Psoas muscle (tissue), 8 donors: ENCODE measurements around the gene CLIP2. TPM values are rescaled to one million over a fixed set of nuclear protein-coding genes. Genes with fewer than 3 reads are reported as not detected.
"Not testable (repeated sequence)": the region's sequence is repeated elsewhere in the genome, so short reads cannot be mapped to it uniquely, and the experiment has no call there.

Source experiments
- ATAC-seq, 4 donors: fragments of 200-7000 bp; cut with Tn5 transposase; one replicate each; pipeline ENCODE4 v1.9.1; 2020; ENCODE audit warnings: moderate library complexity in 3 of 4, mild to moderate bottlenecking in 2 of 4
- DNase-seq, 2 donors: peaks; one replicate each; pipeline ENCODE4 v3.0.0-alpha.2; 2020
- H3K27ac ChIP-seq: fragments of 200-600 bp; one replicate; pipeline ENCODE4 v1.8.0; 2022
- H3K27me3 ChIP-seq, 3 donors: fragments of 200-600 bp in 1 of 3; one replicate each; pipeline versions ENCODE4 v1.6.1 to v1.8.0; 2013 to 2022; ENCODE audit warnings: low read length in 2 of 3, mild to moderate bottlenecking in 2 of 3, moderate library complexity in 1 of 3; ENCODE audit not compliant: insufficient read depth in 3 of 3
- H3K36me3 ChIP-seq, 2 donors: fragments of 200-600 bp in 1 of 2; one replicate each; pipeline versions ENCODE4 v1.6.1 to v1.8.0; 2013 to 2022; ENCODE audit warnings: low read depth in 1 of 2, mild to moderate bottlenecking in 1 of 2, moderate library complexity in 1 of 2; ENCODE audit not compliant: insufficient read depth in 1 of 2
- H3K4me1 ChIP-seq: fragments of 200-600 bp; one replicate; pipeline ENCODE4 v1.8.0; 2022
- H3K4me3 ChIP-seq: fragments of 200-600 bp; one replicate; pipeline ENCODE4 v1.8.0; 2022; ENCODE audit warnings: mild to moderate bottlenecking
- H3K9me3 ChIP-seq: fragments of 200-600 bp; one replicate; pipeline ENCODE4 v1.8.0; 2022
- WGBS, 3 donors: extraction: QIAGEN DNeasy Blood & Tissue Kit; methylation state at CpG; one replicate each; pipeline versions ENCODE4 v1.1.6 to v1.1.7; 2013; 5-methylcytosine and 5-hydroxymethylcytosine counted together
- intact Hi-C, 2 donors: fragments of 100-400 bp; cut with DNase I; formaldehyde crosslinking; loops; one replicate each; pipeline versions ENCODE4 v1.11.0 to v1.14.2; 2022
- polyA plus RNA-seq, 3 donors: library from polyadenylated mRNA; stranded (reverse); fragments of 200-250 nt; gene quantifications; one replicate each; pipeline ENCODE4 v1.2.3, GENCODE V29; 2013
- total RNA-seq, 4 donors: library from RNA; stranded (reverse); fragmentation: NEBNext Ultra II Directional in 2 of 4; extraction: Animal tissue kit (Norgen Biotek cat#: 25700) in 2 of 4; gene quantifications; one replicate each; pipeline versions ENCODE4 v1.2.1 to v1.2.4, GENCODE V29; 2021 to 2023
- TF ChIP-seq, protein P1 (sequence below): fragments of 200-600 bp; IDR thresholded peaks from one replicate; pipeline ENCODE4 v1.8.0; 2022; ENCODE audit warnings: antibody characterized with exemption
- donor health status: healthy with polysubstance abuse.
- donor health status: DM: no; HTN: no; CAD: no; lungs with moderate emphysema.
- donor health status: Bipolar disorder and iron deficiency.
- donor health status: healthy.
- donor health status: DM: yes; HTN: yes; CAD: no.
- donor health status: DM: no; HTN: no; CAD: no.
- donor health status: DM: no; HTN: no; CAD: no.
- donor health status: DM: yes; HTN: yes; CAD: no.

CLIP2 gene
- total and polyA plus RNA-seq, 7 donors, result 1.5 to 4.3 (median 2.2) TPM

DNA sequence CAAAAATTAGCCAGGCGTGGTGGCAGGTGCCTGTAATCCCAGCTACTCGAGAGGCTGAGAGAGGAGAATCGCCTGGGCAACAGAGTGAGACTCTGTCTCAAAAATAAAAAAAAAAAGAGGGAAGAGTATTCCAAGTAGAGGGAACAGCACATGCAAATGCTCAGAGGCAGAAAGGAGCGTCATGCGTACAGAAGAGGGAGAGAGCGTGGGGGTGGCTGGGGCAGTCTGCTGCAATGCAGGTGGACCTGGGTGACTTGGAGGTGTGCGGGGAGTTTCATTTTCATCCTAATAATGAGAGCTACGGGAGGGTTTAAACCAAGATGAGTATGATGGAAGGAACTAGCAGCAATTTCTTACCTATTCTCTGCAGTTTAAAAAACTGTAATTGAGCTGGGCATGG, 28.8 kb downstream of the CLIP2 start:
- Histone ChIP-seq H3K4me3 (no peak overlapping the region), H3K4me1 (no peaks in the 10 kb centered on the region), H3K27me3 (peaks cover 0 to 3% (median 0%) of the 10 kb centered on the region in 3 donors), H3K27ac (no peak overlapping the region), H3K9me3 (no peaks in the 10 kb centered on the region), H3K36me3 (no peaks in the 10 kb centered on the region)
- TF ChIP-seq, protein P1, sequence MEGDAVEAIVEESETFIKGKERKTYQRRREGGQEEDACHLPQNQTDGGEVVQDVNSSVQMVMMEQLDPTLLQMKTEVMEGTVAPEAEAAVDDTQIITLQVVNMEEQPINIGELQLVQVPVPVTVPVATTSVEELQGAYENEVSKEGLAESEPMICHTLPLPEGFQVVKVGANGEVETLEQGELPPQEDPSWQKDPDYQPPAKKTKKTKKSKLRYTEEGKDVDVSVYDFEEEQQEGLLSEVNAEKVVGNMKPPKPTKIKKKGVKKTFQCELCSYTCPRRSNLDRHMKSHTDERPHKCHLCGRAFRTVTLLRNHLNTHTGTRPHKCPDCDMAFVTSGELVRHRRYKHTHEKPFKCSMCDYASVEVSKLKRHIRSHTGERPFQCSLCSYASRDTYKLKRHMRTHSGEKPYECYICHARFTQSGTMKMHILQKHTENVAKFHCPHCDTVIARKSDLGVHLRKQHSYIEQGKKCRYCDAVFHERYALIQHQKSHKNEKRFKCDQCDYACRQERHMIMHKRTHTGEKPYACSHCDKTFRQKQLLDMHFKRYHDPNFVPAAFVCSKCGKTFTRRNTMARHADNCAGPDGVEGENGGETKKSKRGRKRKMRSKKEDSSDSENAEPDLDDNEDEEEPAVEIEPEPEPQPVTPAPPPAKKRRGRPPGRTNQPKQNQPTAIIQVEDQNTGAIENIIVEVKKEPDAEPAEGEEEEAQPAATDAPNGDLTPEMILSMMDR, result no peak
- ATAC-seq (no peak), DNase-seq (no peak)
- intact Hi-C loops, result loop anchor here in 1 of 2 donors (5.0 kb wide), 1 partner anchor 49 kb away; no protein-coding TSS in a partner anchor
- 92 to 93% (median 93%) methylated on average over 8 of the region's 8 CpGs for WGBS, 3 donors

DNA sequence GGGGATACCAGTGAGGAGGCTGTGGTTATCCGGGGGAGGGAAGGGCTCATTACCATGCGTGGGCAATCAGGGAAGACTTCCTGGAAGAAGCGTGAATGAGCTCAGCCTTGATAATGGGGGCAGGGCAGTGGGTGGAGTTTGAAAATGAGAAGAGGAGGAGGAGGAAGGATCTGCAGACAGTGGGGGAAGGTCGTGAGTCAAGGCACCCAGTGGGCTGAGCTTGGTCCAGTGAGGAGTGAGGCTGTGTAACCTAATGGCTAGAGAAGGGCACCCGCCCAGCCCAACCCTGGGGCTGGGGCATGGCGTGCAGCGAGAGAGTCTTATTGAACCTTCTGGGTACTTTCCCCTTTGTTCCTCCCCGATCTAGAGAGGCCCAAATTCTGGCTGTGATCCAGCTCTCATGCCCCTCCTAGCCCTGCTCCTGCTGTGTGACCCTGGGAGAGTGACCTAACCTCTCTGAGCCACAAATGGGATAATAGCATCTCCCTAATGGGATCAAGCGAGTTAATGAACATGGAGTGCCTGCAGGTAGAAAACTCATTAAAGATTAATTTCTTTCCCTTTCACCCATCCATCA, 31.5 kb downstream of the CLIP2 start:
- Histone ChIP-seq H3K4me1 (no peaks in the 10 kb centered on the region), H3K36me3 (no peaks in the 10 kb centered on the region), H3K4me3 (no peak overlapping the region), H3K27ac (no peak overlapping the region), H3K27me3 (peaks cover 0 to 3% (median 0%) of the 10 kb centered on the region in 3 donors), H3K9me3 (no peaks in the 10 kb centered on the region)
- no peak for ATAC-seq
- WGBS, 3 donors, result 70 to 83% (median 80%) methylated on average over 7 to 9 of the region's 9 CpGs
- DNase-seq, result no peak
- intact Hi-C loops, result no loop called here
- TF ChIP-seq, protein P1, result no peak

DNA sequence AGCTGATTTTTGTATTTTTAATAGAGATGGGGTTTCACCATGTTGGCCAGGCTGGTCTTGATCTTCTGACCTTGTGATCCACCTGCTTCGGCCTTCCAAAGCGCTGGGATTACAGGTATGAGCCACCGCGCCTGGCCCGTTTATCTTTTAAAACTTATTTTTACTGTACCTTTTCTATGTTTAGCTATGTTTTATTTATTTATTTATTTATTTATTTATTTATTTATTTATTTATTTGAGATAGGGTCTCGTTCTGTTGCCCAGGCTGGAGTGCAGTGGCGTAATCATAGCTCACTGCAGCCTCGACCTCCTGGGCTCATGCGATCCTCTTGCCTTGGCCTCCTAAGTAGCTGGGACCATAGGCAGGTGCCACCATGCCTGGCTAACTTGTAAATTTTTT, 33.7 kb downstream of the CLIP2 start:
- WGBS, 3 donors, result 95 to 99% (median 97%) methylated on average over 9 of the region's 9 CpGs
- H3K4me1 ChIP-seq, H3K36me3 ChIP-seq, DNase-seq, H3K27ac ChIP-seq, intact Hi-C loops, H3K9me3 ChIP-seq, H3K27me3 ChIP-seq, ATAC-seq, H3K4me3 ChIP-seq: not testable (repeated sequence)

DNA sequence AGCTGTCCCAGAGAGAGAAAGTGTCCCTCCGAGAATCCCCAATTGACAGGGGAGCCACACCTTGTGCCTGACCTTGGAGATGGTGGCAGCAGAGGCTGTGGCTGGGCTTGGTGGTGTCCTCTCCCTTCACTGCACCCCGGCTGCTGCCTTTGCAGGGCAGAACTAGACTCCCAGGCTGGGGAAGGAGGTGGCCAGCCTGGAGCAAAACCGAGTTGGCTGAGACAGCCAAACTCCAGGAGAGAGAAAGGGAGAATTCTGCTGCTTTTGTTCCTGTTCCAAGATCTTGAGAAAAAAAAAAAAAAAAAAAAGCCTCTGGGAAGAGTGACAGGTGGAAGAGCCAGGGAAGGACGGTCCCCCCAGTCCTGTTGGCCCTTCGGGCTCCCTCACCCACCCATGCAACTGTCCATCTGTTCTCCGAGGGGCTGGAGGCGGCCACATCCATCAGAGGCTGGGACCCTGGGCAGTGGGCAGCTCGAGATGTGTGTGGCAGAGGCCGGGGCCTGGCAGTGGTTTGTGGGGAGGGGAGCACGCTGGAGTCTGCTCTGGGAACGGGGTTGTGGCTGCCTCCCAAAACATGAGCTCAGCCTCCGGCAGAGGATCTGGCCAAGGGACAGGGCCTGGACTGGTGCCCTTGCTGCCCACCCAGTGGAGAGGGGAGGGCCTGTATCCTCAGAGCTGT, 35.5 kb downstream of the CLIP2 start:
- Histone ChIP-seq H3K4me1 (no peaks in the 10 kb centered on the region), H3K27me3 (no peaks in the 10 kb centered on the region), H3K36me3 (no peaks in the 10 kb centered on the region), H3K9me3 (no peaks in the 10 kb centered on the region), H3K4me3 (no peak overlapping the region), H3K27ac (no peak overlapping the region)
- intact Hi-C loops, result no loop called here
- 35 to 49% (median 40%) methylated on average over 12 of the region's 12 CpGs for WGBS, 3 donors
- no peak for DNase-seq
- ATAC-seq, result no peak
- TF ChIP-seq, protein P1, result no peak

DNA sequence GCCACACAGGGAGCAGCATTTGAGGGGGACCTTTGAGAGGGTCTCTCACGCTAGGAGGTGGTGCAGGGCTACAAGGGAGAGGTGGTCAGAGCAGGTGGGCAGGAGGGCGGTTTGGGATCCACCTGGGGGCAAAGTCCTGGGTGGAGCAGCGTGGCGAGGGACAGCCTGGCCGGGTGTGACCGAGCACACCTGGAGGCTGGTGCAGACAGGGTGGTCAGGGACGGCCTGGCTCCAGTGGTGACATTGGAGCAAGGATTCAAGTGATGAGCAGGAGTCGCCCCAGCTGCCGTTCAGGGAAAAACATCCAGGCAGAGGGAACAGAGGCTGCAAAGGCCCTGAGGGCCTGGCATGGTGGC, 36.0 kb downstream of the CLIP2 start:
- Histone ChIP-seq H3K27ac (no peak overlapping the region), H3K9me3 (no peaks in the 10 kb centered on the region), H3K4me3 (no peak overlapping the region), H3K4me1 (no peaks in the 10 kb centered on the region), H3K36me3 (no peaks in the 10 kb centered on the region), H3K27me3 (no peaks in the 10 kb centered on the region)
- intact Hi-C loops, result no loop called here
- TF ChIP-seq, protein P1, result no peak
- ATAC-seq (no peak), DNase-seq (no peak)
- WGBS, 3 donors, result 79 to 86% (median 84%) methylated on average over 9 of the region's 9 CpGs
